Pancreas (tissue), 10 donors: ENCODE results near the gene LRRIQ4. TPM values are rescaled to one million over a fixed set of nuclear protein-coding genes. Genes with fewer than 3 reads are reported as not detected.

Experiments used
- ATAC-seq, 4 donors: fragments of 200-7000 bp; cut with Tn5 transposase; one replicate each; pipeline versions ENCODE4 v1.8.0 to v1.9.1; 2020; ENCODE audit warnings: mild to moderate bottlenecking in 4 of 4, moderate library complexity in 4 of 4
- DNase-seq, 6 donors: peaks; one replicate each; pipeline ENCODE4 v3.0.0-alpha.2; 2020
- FAIRE-seq: peaks from 2 replicates; lab custom pipeline; 2012; peaks lifted over from hg19 to GRCh38; lab: Jason Lieb, UNC
- H3K27ac ChIP-seq, 4 donors: fragments of 200-600 bp; sonication (generic); 1 replicate in 3 of 4; 2 replicates in 1 of 4; pipeline versions ENCODE4 v1.5.0 to v1.8.0; 2020
- H3K27me3 ChIP-seq, 4 donors: fragments of 200-600 bp; one replicate each; pipeline ENCODE4 v1.8.0; 2021
- H3K36me3 ChIP-seq, 3 donors: fragments of 200-600 bp; sonication (generic) in 1 of 3; one replicate each; pipeline versions ENCODE4 v1.5.0 to v1.8.0; 2020 to 2021
- H3K4me1 ChIP-seq, 3 donors: fragments of 200-600 bp; one replicate each; pipeline ENCODE4 v1.8.0; 2021
- H3K4me3 ChIP-seq, 4 donors: fragments of 200-600 bp; sonication (generic) in 2 of 4; one replicate each; pipeline versions ENCODE4 v1.5.0 to v1.8.0; 2020 to 2021
- H3K9me3 ChIP-seq, 4 donors: fragments of 200-600 bp; one replicate each; pipeline ENCODE4 v1.8.0; 2021
- CTCF ChIP-seq, 4 donors: fragments of 200-600 bp; sonication (generic) in 3 of 4; IDR thresholded peaks; one replicate each; pipeline versions ENCODE4 v1.5.0 to v1.8.0; 2021; ENCODE audit warnings: antibody characterized with exemption in 4 of 4
- WGBS, 2 donors: extraction: QIAGEN DNeasy Blood & Tissue Kit; methylation state at CpG; one replicate each; pipeline ENCODE4 v1.1.7; 2013; 5-methylcytosine and 5-hydroxymethylcytosine counted together
- intact Hi-C, 3 donors: fragments of 100-400 bp; cut with DNase I; formaldehyde crosslinking; loops; one replicate each; pipeline versions ENCODE4 v1.11.1 to v1.14.2; 2022
- polyA plus RNA-seq, 2 donors: library from polyadenylated mRNA; stranded (reverse); fragments of 200-250 nt; gene quantifications; one replicate each; pipeline ENCODE4 v1.2.3, GENCODE V29; 2013
- total RNA-seq, 6 donors: library from RNA; stranded (reverse); fragmentation: NEBNext Ultra II Directional in 4 of 6; extraction: Animal tissue kit (Norgen Biotek cat#: 25700) in 4 of 6; gene quantifications; one replicate each; pipeline versions ENCODE4 v1.2.1 to v1.2.4, GENCODE V29; 2021 to 2023
- donor health status: healthy with polysubstance abuse.
- donor health status: DM: no; HTN: no; CAD: no; lungs with moderate emphysema.
- donor health status: DM: no; HTN: no; CAD: no.
- donor health status: control.
- donor health status: control.
- donor health status: Bipolar disorder and iron deficiency.
- donor health status: DM: yes; HTN: yes; CAD: no.
- donor health status: DM: no; HTN: no; CAD: no.
- donor health status: DM: no; HTN: no; CAD: no.
- donor health status: DM: yes; HTN: yes; CAD: no.

The LRRIQ4 gene
- total and polyA plus RNA-seq, 8 donors, result not detected

- no peak for TF ChIP-seq CTCF (IDR thresholded peaks at IDR 0.05)
- peaks cover 0 to 16% (median 3%) of the 10 kb centered on the region in 3 donors for H3K36me3 ChIP-seq
- H3K27me3 ChIP-seq, result no peaks in the 10 kb centered on the region
- intact Hi-C loops, result no loop called here
- no peak overlapping the region for H3K27ac ChIP-seq
- DNase-seq (no peak), FAIRE-seq (no peak), ATAC-seq (no peak)
- H3K9me3 ChIP-seq, result no peaks in the 10 kb centered on the region
- H3K4me3 ChIP-seq, result no peak overlapping the region
- H3K4me1 ChIP-seq, result no peaks in the 10 kb centered on the region
These were observed 22.5 kb upstream of the LRRIQ4 start for GRCh38 chr3:169790219-169790618.

GRCh38 chr3:169790687-169791429 is 21.8 kb upstream of the LRRIQ4 start:
- 85 to 91% methylated on average over 4 of the region's 4 CpGs for WGBS, 2 donors
- intact Hi-C loops, result no loop called here
- Histone ChIP-seq H3K27ac (no peak overlapping the region), H3K4me1 (no peaks in the 10 kb centered on the region), H3K9me3 (no peaks in the 10 kb centered on the region), H3K27me3 (no peaks in the 10 kb centered on the region), H3K4me3 (no peak overlapping the region), H3K36me3 (peaks cover 0 to 16% (median 3%) of the 10 kb centered on the region in 3 donors)
- no peak for FAIRE-seq
- ATAC-seq, result no peak
- DNase-seq, result no peak
- no peak for TF ChIP-seq CTCF (IDR thresholded peaks at IDR 0.05)

- 95 to 98% methylated on average over 1 of the region's 1 CpG for WGBS, 2 donors
- FAIRE-seq (no peak), ATAC-seq (no peak), DNase-seq (no peak)
- H3K27me3 ChIP-seq, result no peaks in the 10 kb centered on the region
- H3K9me3 ChIP-seq, result no peaks in the 10 kb centered on the region
- no peaks in the 10 kb centered on the region for H3K4me1 ChIP-seq
- no peak overlapping the region for H3K27ac ChIP-seq
- H3K36me3 ChIP-seq, result peaks cover 0 to 7% (median 0%) of the 10 kb centered on the region in 3 donors
- H3K4me3 ChIP-seq, result no peak overlapping the region
- intact Hi-C loops, result no loop called here
- no peak for TF ChIP-seq CTCF (IDR thresholded peaks at IDR 0.05)
These were observed 20.3 kb upstream of the LRRIQ4 start for GRCh38 chr3:169792359-169792758.

- ATAC-seq (no peak), DNase-seq (no peak), FAIRE-seq (no peak)
- 88 to 91% methylated on average over 3 of the region's 3 CpGs for WGBS, 2 donors
- H3K9me3 ChIP-seq, result no peaks in the 10 kb centered on the region
- intact Hi-C loops, result no loop called here
- peaks cover 0 to 4% (median 0%) of the 10 kb centered on the region in 3 donors for H3K4me1 ChIP-seq
- no peak overlapping the region for H3K4me3 ChIP-seq
- no peaks in the 10 kb centered on the region for H3K27me3 ChIP-seq
- H3K36me3 ChIP-seq, result no peaks in the 10 kb centered on the region
- no peak for TF ChIP-seq CTCF (IDR thresholded peaks at IDR 0.05)
- no peak overlapping the region for H3K27ac ChIP-seq
These were observed 8.0 kb upstream of the LRRIQ4 start for GRCh38 chr3:169804681-169805080.

- peaks cover 0 to 4% (median 4%) of the 10 kb centered on the region in 3 donors for H3K4me1 ChIP-seq
- no peaks in the 10 kb centered on the region for H3K9me3 ChIP-seq
- DNase-seq (no peak), FAIRE-seq (no peak), ATAC-seq (no peak)
- H3K27me3 ChIP-seq, result no peaks in the 10 kb centered on the region
- H3K4me3 ChIP-seq, result no peak overlapping the region
- 50 to 56% methylated on average over 2 of the region's 2 CpGs for WGBS, 2 donors
- intact Hi-C loops, result no loop called here
- no peak for TF ChIP-seq CTCF (IDR thresholded peaks at IDR 0.05)
- no peak overlapping the region for H3K27ac ChIP-seq
- no peaks in the 10 kb centered on the region for H3K36me3 ChIP-seq
These were observed 3.4 kb upstream of the LRRIQ4 start for GRCh38 chr3:169809230-169809795.
